Activated CD4-positive, alpha-beta memory T cell treated with anti-CD3 and anti-CD28 coated beads, Interleukin-2, amount 10 ng/mL, durations not matched to agents 7 days and 5 days (primary cell): ENCODE data around the gene LRPAP1. TPM values are rescaled to one million over a fixed set of nuclear protein-coding genes. Genes with fewer than 3 reads are reported as not detected.

Experiments used
- CTCF ChIA-PET: fragments of 350-600 bp; sonication (Branson Sonifier 250); formaldehyde crosslinking; loops from one replicate; lab custom pipeline; 2021; ENCODE audit warnings: antibody characterized with exemption, inconsistent platforms; lab: Charles Lee
- POLR2A ChIA-PET: fragments of 350-600 bp; sonication (Branson Sonifier 250); formaldehyde crosslinking; loops from one replicate; lab custom pipeline; 2021; ENCODE audit warnings: antibody characterized with exemption; lab: Charles Lee
- DNase-seq: peaks from one replicate; pipeline ENCODE4 v3.0.0-alpha.2; 2020
- H3K27ac Mint-ChIP-seq: one replicate; pipeline ENCODE4 v1.8.0; 2021; ENCODE audit warnings: mild to moderate bottlenecking, mixed read lengths
- H3K27me3 Mint-ChIP-seq: one replicate; pipeline ENCODE4 v1.8.0; 2021; ENCODE audit warnings: mixed read lengths
- H3K36me3 Mint-ChIP-seq: one replicate; pipeline ENCODE4 v1.8.0; 2021; ENCODE audit warnings: low read depth, mixed read lengths
- H3K4me1 Mint-ChIP-seq: one replicate; pipeline ENCODE4 v1.8.0; 2021; ENCODE audit warnings: mixed read lengths
- H3K4me3 Mint-ChIP-seq: one replicate; pipeline ENCODE4 v1.8.0; 2021; ENCODE audit warnings: mild to moderate bottlenecking, mixed read lengths
- H3K9me3 Mint-ChIP-seq: one replicate; pipeline ENCODE4 v1.8.0; 2021; ENCODE audit warnings: mixed read lengths
- total RNA-seq, 2 experiments: library from RNA; stranded (reverse); gene quantifications; one replicate each; pipeline ENCODE4 v1.2.3, GENCODE V29; 2021

Gene LRPAP1
- total RNA-seq, 2 experiments from 2014 or later = 71.0 to 72.3 TPM

DNA sequence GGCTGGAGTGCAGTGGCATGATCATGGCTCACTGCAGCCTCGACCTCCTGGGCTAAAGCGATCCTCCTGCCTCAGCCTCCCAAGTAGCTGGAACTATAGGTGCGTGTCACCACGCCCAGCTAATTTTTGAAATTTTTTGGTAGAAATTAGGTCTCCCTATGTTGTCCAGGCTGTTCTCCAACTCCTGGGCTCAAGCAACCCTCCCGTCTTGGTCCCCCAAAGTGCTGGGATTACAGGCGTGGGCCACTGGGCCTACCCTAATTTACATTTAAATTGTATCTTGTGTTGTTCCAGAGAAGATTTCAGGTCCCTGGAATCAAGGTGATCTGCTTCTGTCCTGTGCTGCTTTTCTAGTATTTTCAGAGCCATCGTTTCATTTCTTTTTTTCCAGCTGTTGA, 1.2 kb upstream of the LRPAP1 start:
- Mint-ChIP-seq H3K4me1 (peaks cover 23% of the 10 kb centered on the region), H3K27me3 (peaks cover 3% of the 10 kb centered on the region), H3K27ac (no peak overlapping the region), H3K36me3 (peaks cover 7% of the 10 kb centered on the region), H3K4me3 (peak overlapping the region; percentile 19), H3K9me3 (no peaks in the 10 kb centered on the region)
- DNase-seq = no peak
- ChIA-PET POLR2A (no interaction called here), CTCF (interaction anchor here (0.9 to 1.3 kb wide), 2 partner anchors 53 to 347 kb away, joined by 3 read pairs; no protein-coding TSS in a partner anchor)

GRCh38 chr4:3532751-3533422, 665 bp upstream of the LRPAP1 start:
- peak overlapping the region; percentile 96 for H3K4me3 Mint-ChIP-seq
- H3K36me3 Mint-ChIP-seq = peaks cover 7% of the 10 kb centered on the region
- CTCF ChIA-PET = interaction anchor here (1.3 kb wide), 1 partner anchor 52 kb away, joined by 3 read pairs; no protein-coding TSS in a partner anchor
- DNase-seq = no peak
- H3K4me1 Mint-ChIP-seq = peaks cover 23% of the 10 kb centered on the region
- no peak overlapping the region for H3K27ac Mint-ChIP-seq
- peaks cover 3% of the 10 kb centered on the region for H3K27me3 Mint-ChIP-seq
- POLR2A ChIA-PET = no interaction called here
- H3K9me3 Mint-ChIP-seq = no peaks in the 10 kb centered on the region

- ChIA-PET POLR2A (interaction anchor here (0.7 kb wide), 1 partner anchor 18 kb away, joined by 3 read pairs; no protein-coding TSS in a partner anchor), CTCF (no interaction called here)
- no peak overlapping the region for H3K27ac Mint-ChIP-seq
- no peak for DNase-seq
- peaks cover 3% of the 10 kb centered on the region for H3K27me3 Mint-ChIP-seq
- peaks cover 7% of the 10 kb centered on the region for H3K36me3 Mint-ChIP-seq
- H3K4me1 Mint-ChIP-seq = peaks cover 26% of the 10 kb centered on the region
- H3K4me3 Mint-ChIP-seq = peak overlapping the region; percentile 96
- H3K9me3 Mint-ChIP-seq = no peaks in the 10 kb centered on the region
These were observed 824 bp downstream of the LRPAP1 start for GRCh38 chr4:3531318-3531878.

- ChIA-PET POLR2A (no interaction called here), CTCF (interaction anchor here (0.5 kb wide), 1 partner anchor 348 kb away, joined by 3 read pairs; no protein-coding TSS in a partner anchor)
- H3K9me3 Mint-ChIP-seq = no peaks in the 10 kb centered on the region
- H3K36me3 Mint-ChIP-seq = peaks cover 7% of the 10 kb centered on the region
- H3K27me3 Mint-ChIP-seq = peaks cover 3% of the 10 kb centered on the region
- no peak for DNase-seq
- H3K4me3 Mint-ChIP-seq = peak overlapping the region; percentile 96
- peaks cover 26% of the 10 kb centered on the region for H3K4me1 Mint-ChIP-seq
- no peak overlapping the region for H3K27ac Mint-ChIP-seq
These were observed 1.5 kb downstream of the LRPAP1 start for GRCh38 chr4:3530663-3531254.

- Mint-ChIP-seq H3K27ac (no peak overlapping the region), H3K27me3 (peaks cover 3% of the 10 kb centered on the region), H3K9me3 (no peaks in the 10 kb centered on the region), H3K4me1 (peaks cover 26% of the 10 kb centered on the region), H3K4me3 (no peak overlapping the region), H3K36me3 (peaks cover 7% of the 10 kb centered on the region)
- CTCF ChIA-PET = no interaction called here
- DNase-seq = no peak
- POLR2A ChIA-PET = no interaction called here
These were observed 2.2 kb downstream of the LRPAP1 start for GRCh38 chr4:3530051-3530450.

GRCh38 chr4:3529363-3529762, 2.9 kb downstream of the LRPAP1 start:
- no peaks in the 10 kb centered on the region for H3K9me3 Mint-ChIP-seq

DNA sequence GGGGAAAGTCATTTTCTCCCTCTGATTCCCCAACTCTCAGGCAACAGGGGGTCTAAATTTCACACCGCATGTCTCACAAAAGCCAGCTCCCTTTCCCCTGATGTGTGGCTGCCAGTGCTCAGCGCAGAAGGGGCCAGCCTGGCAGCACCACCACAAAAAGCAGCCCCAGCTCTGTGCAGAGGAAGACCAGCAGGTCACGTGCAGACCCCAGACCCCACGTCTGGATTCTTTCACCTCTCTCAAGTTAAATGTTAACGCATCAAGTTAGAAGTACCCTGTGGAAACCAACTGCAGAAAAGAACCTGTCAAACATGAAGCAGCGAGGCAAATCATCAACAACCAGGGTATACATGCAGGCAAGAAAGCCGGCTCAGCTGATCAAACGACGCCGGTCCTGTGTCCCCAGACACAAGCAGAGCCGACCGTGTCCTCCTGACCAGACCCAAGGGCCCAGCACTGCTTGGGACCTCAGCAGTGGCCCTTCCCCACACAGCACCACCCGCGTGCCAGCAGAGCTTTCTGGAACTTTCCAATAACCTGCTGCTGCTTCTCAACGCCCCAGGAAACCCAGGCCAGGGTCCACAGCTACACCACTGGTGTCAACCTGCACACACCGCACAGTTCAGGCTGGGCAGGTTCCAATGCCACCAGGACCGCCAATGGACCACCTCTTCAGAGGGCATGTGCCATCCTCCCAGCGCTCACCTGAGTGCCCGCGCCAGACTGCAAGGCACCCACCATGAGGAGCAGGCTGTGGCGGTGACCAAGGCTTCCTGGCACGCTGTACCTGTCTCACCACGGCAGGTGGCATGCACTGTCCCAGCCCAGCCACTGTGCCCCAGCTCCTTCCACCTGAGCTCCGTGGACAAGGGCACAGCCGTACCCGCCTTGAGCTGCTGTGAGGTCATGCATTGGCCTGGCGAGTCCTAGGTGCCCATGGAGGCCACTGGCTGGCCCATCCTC, 4.0 kb downstream of the LRPAP1 start:
- POLR2A ChIA-PET = interaction anchor here (1.0 kb wide), 1 partner anchor 22 kb away, joined by 3 read pairs; no protein-coding TSS in a partner anchor
- Mint-ChIP-seq H3K36me3 (peaks cover 7% of the 10 kb centered on the region), H3K4me1 (peaks cover 25% of the 10 kb centered on the region), H3K27ac (no peak overlapping the region), H3K4me3 (no peak overlapping the region), H3K27me3 (no peaks in the 10 kb centered on the region), H3K9me3 (no peaks in the 10 kb centered on the region)
- DNase-seq = no peak
- CTCF ChIA-PET = no interaction called here

More at GRCh38 chr4:3529363-3529762, 2.9 kb downstream of the LRPAP1 start:
- Mint-ChIP-seq H3K27me3 (peaks cover 3% of the 10 kb centered on the region), H3K4me3 (no peak overlapping the region), H3K36me3 (peaks cover 7% of the 10 kb centered on the region), H3K27ac (no peak overlapping the region), H3K4me1 (peaks cover 26% of the 10 kb centered on the region)
- DNase-seq = no peak
- ChIA-PET CTCF (no interaction called here), POLR2A (no interaction called here)

GRCh38 chr4:3527101-3527913, 4.9 kb downstream of the LRPAP1 start:
- peaks cover 7% of the 10 kb centered on the region for H3K36me3 Mint-ChIP-seq
- H3K4me3 Mint-ChIP-seq = no peak overlapping the region
- H3K27ac Mint-ChIP-seq = no peak overlapping the region
- no peak for DNase-seq
- POLR2A ChIA-PET = no interaction called here
- CTCF ChIA-PET = no interaction called here
- peaks cover 25% of the 10 kb centered on the region for H3K4me1 Mint-ChIP-seq
- no peaks in the 10 kb centered on the region for H3K27me3 Mint-ChIP-seq
- no peaks in the 10 kb centered on the region for H3K9me3 Mint-ChIP-seq

DNA sequence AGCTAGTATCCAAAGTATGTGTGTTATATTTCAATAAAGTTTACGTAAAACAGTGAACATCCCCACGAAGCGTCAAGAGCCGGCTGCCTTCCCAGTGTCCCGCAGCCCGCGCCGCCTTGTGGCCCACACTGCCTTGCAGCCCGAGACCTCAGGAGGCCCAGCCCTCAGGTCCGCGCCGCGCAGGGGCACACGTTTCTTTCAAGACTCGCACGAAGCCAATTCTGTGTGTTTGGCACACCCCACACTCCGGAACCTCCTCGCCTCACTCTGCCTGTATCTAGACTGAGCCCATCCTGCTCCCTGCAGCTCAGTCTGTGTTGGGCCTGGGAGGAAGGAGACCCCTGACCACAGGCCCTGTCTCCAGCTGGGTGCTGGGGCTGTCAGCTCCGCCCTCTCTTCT, 5.8 kb downstream of the LRPAP1 start:
- Mint-ChIP-seq H3K4me1 (peaks cover 19% of the 10 kb centered on the region), H3K36me3 (peaks cover 4% of the 10 kb centered on the region), H3K4me3 (no peak overlapping the region), H3K9me3 (no peaks in the 10 kb centered on the region), H3K27ac (no peak overlapping the region), H3K27me3 (no peaks in the 10 kb centered on the region)
- no peak for DNase-seq
- ChIA-PET CTCF (no interaction called here), POLR2A (no interaction called here)

DNA sequence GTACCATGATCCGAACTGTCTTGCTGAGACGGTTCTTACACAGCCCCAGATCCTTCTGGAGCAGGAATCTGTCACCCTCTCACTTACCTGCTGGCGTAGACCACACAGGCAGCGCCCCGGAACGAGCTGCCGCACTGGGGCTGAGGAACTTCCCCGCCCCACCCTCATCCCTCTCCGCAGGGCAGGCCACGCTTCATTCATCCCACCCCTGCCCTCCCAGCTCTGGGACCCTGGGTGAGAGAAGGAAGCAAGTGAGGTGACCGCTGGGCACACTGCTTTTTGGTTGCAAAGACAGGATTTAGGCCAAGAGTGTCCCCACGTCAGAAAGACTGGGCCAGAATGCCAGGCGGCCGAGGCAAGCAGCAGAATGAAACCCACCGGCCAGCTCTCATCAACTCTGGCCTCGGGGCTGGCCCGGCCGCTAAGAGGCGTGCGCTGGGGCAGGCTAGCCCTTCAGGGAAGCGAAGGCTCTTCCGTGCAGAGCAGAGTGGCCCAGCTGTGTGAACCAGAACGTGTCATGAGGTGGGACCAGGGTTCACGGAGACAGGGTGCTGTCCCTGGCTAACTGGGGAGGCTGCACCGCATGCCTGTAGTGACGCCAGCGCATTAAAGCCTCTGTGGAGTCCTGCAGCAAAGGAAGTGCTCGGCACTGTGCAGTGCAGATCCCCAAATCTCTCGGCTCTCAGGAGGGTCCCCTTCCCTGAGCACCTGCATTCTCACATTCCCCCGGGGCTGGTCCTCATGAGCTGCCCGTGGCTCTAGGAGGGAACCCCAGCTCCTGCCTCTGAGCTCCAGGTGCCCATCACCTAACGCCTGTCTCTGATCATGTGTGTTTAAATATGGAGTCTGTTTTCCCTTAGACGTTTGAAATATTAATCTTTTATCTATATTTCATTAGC, 6.4 kb downstream of the LRPAP1 start:
- no peaks in the 10 kb centered on the region for H3K27me3 Mint-ChIP-seq
- ChIA-PET POLR2A (no interaction called here), CTCF (no interaction called here)
- H3K36me3 Mint-ChIP-seq = peaks cover 9% of the 10 kb centered on the region
- H3K4me1 Mint-ChIP-seq = peaks cover 13% of the 10 kb centered on the region
- no peak overlapping the region for H3K27ac Mint-ChIP-seq
- no peaks in the 10 kb centered on the region for H3K9me3 Mint-ChIP-seq
- H3K4me3 Mint-ChIP-seq = no peak overlapping the region
- no peak for DNase-seq

DNA sequence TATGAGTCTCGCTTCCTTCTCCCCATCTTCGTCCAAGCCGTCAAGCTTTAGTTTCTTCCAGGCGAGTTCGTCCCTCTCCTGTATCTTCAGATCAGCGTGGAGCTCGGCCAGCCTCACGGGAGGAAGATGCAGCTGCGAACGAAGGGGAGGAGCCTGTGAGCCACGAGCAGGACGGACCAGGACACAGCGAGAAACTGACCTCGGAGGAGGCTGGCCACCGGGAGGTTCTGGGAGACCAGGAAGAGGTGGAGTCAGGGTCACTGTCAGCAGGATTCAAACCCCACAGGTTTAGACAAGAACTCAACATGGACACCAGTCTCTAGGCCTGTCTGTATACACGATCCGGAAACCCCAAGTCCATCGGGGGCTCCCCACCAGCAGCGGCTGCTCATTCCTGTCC, 7.3 kb downstream of the LRPAP1 start:
- CTCF ChIA-PET = no interaction called here
- Mint-ChIP-seq H3K9me3 (no peaks in the 10 kb centered on the region), H3K4me1 (peaks cover 6% of the 10 kb centered on the region), H3K4me3 (no peak overlapping the region), H3K36me3 (peaks cover 12% of the 10 kb centered on the region), H3K27ac (no peak overlapping the region), H3K27me3 (no peaks in the 10 kb centered on the region)
- DNase-seq = no peak
- POLR2A ChIA-PET = no interaction called here
